Activated T-cell treated with anti-CD3 and anti-CD28 coated beads, Interleukin-2, amount 50 U/mL, for 1 hour (primary cell): Measurements from ENCODE around the gene TUBA4A.
A peak's percentile ranks its signal among the peaks of the same experiment; 100 is the strongest.

ENCODE experiments used
- DNase-seq: peaks from one replicate; pipeline ENCODE4 v3.0.0-alpha.2; 2020

The TUBA4A gene

GRCh38 chr2:219229305-219230058 is 24.2 kb downstream of the TUBA4A start, which contains the start of the genes ANKZF1 and ATG9A:
TSS of gene ANKZF1 (plus strand) at chr2:219229806. CDS start at chr2:219230258, 452 bp downstream.
TSS of gene ATG9A (minus strand) at chr2:219229636. CDS start at chr2:219228024, 1,612 bp downstream.
- DNase-seq, result peak; percentile 96

- DNase-seq, result no peak
These were observed 24.8 kb downstream of the TUBA4A start for GRCh38 chr2:219228911-219229304.

GRCh38 chr2:219228041-219228910 is 25.4 kb downstream of the TUBA4A start:
- no peak for DNase-seq

DNA sequence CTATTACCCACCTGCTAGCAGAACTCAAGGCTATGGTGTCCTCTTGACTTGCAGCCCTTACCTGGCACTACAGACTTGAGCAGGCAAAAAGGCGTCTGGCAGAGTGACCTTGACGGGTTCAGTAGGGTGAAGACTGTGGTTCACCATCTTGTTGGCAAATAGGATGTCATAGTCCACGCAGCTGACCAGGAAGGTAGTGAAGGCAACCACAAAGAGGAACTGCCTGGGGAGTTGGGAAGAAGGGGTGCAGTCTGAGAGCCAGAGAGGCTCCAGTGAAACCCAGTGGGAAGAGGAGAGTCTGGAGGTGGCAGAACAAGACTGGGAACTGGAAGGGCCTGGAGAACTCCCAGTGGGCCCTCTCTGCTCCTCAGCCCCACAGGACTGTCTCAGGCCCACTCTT is 28.4 kb downstream of the TUBA4A start:
- DNase-seq, result no peak

DNA sequence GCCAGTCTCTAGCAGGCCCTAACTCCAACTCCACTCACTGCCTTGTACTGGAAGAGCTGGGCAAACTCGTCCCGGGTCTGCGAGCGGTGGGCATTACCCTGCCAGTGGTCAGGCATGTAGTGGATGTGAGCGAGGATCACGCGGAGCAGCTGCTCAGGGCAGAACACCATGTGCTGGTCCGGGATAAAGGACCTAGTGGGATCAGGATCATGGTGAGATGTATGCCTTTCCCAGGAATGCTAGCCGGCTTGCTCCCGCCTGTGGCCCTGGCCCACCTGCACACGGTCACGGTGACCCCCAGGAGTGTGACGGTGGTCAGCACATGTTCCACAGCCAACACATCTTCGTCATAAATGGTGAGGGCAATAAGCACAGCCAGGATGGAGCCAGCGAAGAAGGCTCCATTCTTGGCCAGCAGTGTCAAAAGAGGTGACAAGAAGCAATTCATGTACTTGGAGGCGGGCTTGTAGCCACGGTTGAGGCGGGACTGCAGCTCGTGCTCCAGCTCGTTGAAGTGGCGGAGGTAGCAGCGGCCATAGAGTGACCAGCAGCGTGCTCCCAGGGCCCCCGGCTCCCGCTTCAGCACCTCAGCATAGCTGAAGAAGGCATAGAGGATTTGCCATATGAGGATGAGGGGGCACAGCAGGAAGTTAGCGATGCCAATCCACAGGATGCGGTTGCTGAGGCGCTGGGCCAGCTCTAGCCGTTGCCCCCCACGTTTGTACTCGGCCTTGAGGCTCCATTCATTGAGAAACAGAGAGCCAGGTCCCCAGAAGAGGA is 29.7 kb downstream of the TUBA4A start:
- no peak for DNase-seq

GRCh38 chr2:219221957-219222518 is 31.7 kb downstream of the TUBA4A start:
- DNase-seq, result no peak

GRCh38 chr2:219220652-219221402 is 32.9 kb downstream of the TUBA4A start:
- DNase-seq, result no peak

- no peak for DNase-seq
These were observed 33.8 kb downstream of the TUBA4A start for GRCh38 chr2:219219784-219220532.

- peak; percentile 87 for DNase-seq
These were observed 34.7 kb downstream of the TUBA4A start, which contains the start of gene ABCB6 for GRCh38 chr2:219218732-219219701. TSS of gene ABCB6 (minus strand) at chr2:219218958. CDS start at chr2:219218673, 285 bp downstream.

DNA sequence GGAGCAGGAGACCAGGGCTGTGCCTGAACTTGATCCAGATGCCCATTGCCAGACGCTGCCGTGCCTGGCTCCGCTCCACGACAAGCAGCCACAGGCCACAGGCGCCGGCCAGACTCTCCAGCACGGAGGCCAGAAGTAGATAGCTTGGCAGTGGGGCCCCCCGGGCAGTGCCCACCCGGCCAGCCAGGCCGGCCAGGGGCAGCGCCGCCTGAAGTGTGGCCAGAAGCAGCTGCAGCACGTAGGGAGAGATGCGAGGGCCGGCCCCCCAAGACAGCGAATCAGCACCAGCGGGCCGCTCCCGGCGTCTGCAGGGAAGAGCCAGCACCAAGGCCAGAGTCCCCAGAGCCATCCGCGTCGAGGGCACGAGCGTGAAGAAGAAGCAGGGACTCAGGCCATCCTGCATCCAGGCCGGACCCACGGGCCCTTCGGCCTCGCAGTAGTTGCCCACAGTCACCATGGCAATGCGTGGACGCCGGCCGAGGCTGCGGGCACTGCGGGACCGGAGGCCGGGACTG is 35.4 kb downstream of the TUBA4A start:
- no peak for DNase-seq

DNA sequence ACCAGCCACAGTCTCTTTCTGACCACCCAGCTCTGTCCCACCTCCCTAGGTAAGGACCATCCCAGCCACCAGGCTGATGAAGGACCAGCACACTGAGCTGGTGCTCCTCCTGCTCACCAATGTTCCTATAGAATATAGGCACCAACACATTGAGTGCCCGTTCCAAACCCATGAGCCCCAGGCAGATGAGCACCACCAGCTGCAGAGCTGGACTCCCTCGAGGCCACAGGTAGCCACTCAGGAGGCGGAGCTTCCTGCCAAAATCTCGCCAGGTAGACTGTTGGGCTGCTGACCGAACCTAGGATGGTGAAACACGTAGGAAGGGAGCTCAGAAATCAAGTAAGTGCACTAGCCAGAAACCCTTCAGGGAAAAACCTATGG is 37.2 kb downstream of the TUBA4A start:
- no peak for DNase-seq

DNA sequence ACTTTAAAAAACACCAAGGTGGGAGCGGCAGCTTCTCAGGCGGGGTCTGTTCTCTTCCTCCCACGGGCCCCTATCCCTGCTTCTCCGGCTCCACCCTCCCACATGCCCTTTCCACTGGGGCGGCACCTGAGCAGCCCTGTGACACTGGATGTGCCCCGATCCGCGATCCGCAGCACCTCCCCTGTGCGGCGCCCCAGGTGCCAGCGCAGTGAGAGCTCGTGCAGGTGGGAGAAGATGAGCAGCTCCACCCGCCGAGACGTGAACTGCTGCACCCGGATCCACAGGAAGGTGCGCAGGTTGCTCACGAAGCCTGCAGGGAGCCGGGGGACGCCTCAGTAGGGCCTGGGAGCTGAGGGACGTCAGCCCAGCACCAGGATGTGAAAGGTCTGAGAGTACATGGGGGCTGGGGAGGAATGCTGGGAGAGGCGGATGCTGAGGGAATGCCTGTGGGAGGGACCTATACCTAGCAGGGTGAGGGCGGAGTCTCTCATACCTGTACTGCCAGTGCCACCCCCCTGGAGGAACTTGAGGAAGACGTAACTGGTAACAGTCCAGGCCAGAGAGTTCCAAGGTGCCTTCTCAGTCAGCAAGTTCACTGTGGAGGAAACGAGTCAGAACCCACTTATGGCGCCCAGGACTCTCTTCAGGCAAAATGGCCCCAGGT is 37.7 kb downstream of the TUBA4A start:
- no peak for DNase-seq

GRCh38 chr2:219214786-219215185 is 38.9 kb downstream of the TUBA4A start:
- DNase-seq, result no peak

DNA sequence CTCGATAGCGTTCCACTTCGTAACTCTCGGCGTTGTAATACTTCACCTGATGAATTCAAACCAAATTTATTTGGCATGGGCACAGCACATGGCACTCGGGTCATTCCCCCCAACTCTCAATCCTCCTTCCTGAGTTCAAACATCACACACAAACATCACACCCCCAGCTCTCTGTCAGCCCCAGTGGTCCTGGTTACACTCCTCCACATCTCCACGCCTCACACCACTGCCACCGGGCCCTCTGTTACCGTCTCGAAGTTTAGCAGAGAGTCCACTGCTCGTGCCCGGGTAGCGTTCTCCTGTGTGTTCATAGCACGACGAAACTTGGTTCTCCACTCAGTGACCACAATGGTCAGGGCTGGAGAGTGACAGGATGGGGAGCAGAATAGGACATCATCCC is 39.6 kb downstream of the TUBA4A start:
- DNase-seq, result no peak

DNA sequence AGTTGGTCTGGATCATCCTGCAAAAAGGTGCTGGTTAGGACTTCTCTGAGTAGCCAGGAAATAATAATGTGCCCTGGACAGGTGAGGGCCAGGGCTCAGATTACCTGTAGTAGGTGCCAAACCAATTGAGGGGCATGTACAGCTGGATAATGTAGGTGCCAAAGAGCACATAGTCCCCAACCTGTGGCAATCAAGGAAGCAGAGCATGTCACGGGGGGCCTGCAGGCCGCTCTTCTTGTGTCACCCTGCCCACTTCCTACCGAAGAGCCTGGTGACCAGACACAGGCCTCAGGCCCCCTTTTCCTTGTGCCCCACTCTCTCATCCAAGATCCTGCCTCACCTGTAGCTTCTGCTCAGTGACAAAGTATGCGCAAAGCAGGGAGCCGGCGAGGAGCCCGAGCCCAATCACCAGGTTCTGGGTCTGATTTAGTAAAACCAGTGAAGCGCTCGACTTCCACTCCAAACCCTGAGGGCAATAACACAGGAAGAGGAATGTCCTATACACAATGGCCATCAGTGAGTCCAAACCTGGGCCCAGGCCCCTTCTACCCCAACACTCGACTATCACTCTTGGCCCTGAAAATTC is 40.1 kb downstream of the TUBA4A start:
- no peak for DNase-seq

GRCh38 chr2:219213026-219213415 is 40.7 kb downstream of the TUBA4A start:
- DNase-seq, result no peak

- DNase-seq, result no peak
These were observed 42.8 kb downstream of the TUBA4A start for GRCh38 chr2:219210886-219211362.

DNA sequence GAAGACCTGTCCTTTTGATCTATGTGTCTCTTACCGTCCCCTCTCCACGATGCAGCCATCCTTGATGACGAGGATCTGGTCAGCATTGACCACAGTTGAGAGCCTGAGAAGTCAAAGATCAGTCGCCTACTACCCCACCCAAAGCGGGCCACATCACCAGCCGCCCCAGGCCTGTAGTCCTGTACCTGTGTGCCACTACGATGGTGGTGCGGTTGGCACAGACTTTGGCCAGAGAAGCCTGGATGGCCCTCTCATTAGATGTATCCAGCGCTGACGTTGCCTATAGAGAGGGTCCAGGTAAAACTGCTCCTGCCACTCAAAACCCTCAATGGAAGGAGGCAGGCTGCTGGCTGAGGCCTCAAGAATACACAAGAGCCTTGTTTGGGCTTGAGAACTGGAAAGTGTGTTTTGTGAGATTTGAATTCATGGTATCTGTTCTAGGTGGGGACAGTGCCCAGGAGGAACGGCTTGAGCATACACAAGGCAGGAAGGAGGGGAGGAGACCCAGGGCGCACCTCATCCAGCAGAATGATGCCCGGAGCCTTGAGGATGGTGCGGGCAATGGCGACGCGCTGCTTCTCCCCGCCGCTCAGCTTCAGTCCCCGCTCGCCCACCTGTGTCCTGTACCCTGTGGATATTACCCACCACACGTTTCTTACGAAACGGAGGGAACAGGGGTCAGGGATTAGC is 43.4 kb downstream of the TUBA4A start:
- DNase-seq, result no peak
